ENCODE measurements around the gene WDR90.

The WDR90 gene

GRCh38 chr16:626787-627453, 22.2 kb upstream of the WDR90 start:
- DNase-seq: no peak

GRCh38 chr16:627454-628239, 21.5 kb upstream of the WDR90 start:
- DNase-seq: no peak

GRCh38 chr16:628321-629061, 20.7 kb upstream of the WDR90 start:
- DNase-seq: no peak

- DNase-seq: no peak
These were observed 19.9 kb upstream of the WDR90 start for GRCh38 chr16:629185-629832.

GRCh38 chr16:629833-630248, 19.3 kb upstream of the WDR90 start:
- DNase-seq: no peak

GRCh38 chr16:630249-630814, 18.8 kb upstream of the WDR90 start:
- no peak for DNase-seq

- no peak for DNase-seq
These were observed 18.3 kb upstream of the WDR90 start, which contains the start of gene WFIKKN1 for GRCh38 chr16:630815-631405. TSS of gene WFIKKN1 (plus strand) at chr16:630985. CDS start at chr16:631254, 269 bp downstream.

GRCh38 chr16:631808-632358, 17.3 kb upstream of the WDR90 start:
- DNase-seq: no peak

GRCh38 chr16:632486-633335, 16.5 kb upstream of the WDR90 start:
- no peak for DNase-seq

- DNase-seq: no peak
These were observed 15.7 kb upstream of the WDR90 start for GRCh38 chr16:633336-634050.

- DNase-seq: no peak
These were observed 15.0 kb upstream of the WDR90 start for GRCh38 chr16:634051-634670.

GRCh38 chr16:634996-635395, 14.2 kb upstream of the WDR90 start:
- no peak for DNase-seq

- DNase-seq: peak in 1 of 2 donors; percentile 19
These were observed 13.5 kb upstream of the WDR90 start for GRCh38 chr16:635573-636205.

GRCh38 chr16:636206-637080, 12.7 kb upstream of the WDR90 start, which contains the start of gene METTL26:
TSS of gene METTL26 (minus strand) at chr16:636305. CDS start at chr16:636290, 15 bp downstream.
- DNase-seq: peak; percentile 89 to 93

GRCh38 chr16:637081-638018, 11.8 kb upstream of the WDR90 start:
- peak; percentile 85 to 93 for DNase-seq

GRCh38 chr16:638034-638543, 11.1 kb upstream of the WDR90 start:
- DNase-seq: no peak

GRCh38 chr16:638836-639235, 10.3 kb upstream of the WDR90 start:
- DNase-seq: no peak

All from activated CD4-positive, alpha-beta T cell treated with anti-CD3 and anti-CD28 coated beads for 4 hours (primary cell).